Measurements from ENCODE around the gene DEPDC1B.

- no peak for TF ChIP-seq POLR2A (IDR thresholded peaks at IDR 0.05)
- TF ChIP-seq, protein P1, sequence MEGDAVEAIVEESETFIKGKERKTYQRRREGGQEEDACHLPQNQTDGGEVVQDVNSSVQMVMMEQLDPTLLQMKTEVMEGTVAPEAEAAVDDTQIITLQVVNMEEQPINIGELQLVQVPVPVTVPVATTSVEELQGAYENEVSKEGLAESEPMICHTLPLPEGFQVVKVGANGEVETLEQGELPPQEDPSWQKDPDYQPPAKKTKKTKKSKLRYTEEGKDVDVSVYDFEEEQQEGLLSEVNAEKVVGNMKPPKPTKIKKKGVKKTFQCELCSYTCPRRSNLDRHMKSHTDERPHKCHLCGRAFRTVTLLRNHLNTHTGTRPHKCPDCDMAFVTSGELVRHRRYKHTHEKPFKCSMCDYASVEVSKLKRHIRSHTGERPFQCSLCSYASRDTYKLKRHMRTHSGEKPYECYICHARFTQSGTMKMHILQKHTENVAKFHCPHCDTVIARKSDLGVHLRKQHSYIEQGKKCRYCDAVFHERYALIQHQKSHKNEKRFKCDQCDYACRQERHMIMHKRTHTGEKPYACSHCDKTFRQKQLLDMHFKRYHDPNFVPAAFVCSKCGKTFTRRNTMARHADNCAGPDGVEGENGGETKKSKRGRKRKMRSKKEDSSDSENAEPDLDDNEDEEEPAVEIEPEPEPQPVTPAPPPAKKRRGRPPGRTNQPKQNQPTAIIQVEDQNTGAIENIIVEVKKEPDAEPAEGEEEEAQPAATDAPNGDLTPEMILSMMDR (IDR thresholded peaks at IDR 0.05), result no peak
These were observed 102.2 kb downstream of the DEPDC1B start for GRCh38 chr5:60597572-60598320.
